HG03521 (cell line): Measurements from ENCODE around the gene STAG3.

ENCODE experiments used
- ATAC-seq: cut with Tn5 transposase; IDR thresholded peaks from one replicate; pipeline ENCODE4 v1.9.1; 2021; ENCODE audit warnings: mild to moderate bottlenecking, moderate library complexity; ENCODE audit not compliant: unreplicated experiment

Gene STAG3

DNA sequence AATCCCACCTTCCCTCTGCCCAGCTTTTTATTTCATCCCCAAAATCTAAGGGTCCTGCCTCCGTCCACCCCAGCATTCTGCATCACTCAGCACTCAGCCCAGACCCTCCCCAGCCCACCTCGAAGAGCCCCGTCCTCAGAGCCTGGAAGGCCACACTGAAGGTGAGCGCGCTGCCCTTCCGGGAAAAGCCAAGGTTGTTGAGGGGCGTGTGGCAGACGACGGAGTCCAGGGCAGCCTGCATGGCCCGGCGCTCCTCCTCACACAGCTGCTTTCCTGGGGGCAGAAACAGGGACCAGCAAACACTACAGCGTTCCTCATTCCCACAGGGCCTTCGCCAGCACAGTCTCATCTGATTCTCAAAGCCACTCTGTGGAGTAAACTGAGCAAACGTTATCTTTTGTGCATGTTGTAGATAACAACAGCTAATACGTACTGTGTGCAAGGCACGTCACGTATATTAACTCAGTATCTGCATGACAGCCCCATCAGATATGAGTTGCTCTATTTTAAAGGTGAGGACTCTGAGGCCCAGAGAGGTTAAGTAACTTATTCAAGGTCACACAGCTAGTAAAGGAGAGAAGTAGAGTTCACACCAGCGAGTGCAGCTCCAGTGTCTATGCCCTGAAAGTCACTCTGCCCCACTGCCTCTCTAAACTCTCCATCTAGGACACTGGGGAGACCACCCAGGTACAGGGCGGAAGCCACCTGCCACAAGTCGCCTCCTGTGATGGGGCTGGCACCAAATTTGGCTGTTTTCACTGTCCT lies 22.0 kb upstream of the STAG3 start:
- no peak for ATAC-seq

DNA sequence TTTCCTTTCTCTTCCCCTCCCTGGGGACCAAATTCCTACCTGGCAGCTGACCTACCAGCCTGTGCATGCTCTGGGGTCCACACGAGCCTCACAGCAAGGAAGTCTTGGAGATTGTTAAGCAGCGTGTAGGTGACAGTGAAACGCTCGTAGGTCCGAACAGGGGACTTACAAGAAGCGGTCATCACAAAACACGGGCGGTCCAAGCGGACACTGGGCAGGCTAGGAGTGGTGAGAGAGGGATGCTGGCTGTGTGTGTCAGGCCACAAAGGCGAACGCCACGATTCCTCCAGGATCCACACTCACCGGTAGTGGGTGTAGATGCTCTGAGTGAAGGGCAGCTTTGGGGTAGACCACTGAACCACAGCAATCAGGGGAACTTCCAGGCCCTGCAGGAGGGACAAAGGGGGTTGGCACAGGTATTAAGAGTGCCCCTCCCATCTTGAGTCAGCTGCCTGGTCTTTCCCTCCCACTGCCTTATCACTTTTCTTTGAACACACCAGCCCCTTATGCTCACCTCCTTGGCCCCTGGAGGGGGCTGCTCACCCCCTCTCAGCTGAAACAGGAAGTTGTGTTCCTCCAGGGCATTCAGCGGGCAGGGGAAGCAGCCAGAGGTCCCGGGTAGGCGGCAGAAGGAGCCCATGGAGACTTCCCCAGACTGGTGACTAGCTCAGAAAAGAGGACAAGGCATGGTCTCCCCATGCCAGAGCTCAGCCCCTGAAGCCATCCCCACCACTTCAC lies 21.2 kb upstream of the STAG3 start:
- ATAC-seq: no peak

- ATAC-seq: no peak
Observed at GRCh38 chr7:100157069-100157333, 20.7 kb upstream of the STAG3 start.

GRCh38 chr7:100157334-100158228 lies 20.1 kb upstream of the STAG3 start:
- ATAC-seq: no peak

GRCh38 chr7:100158229-100159098 lies 19.3 kb upstream of the STAG3 start, which contains the start of gene TRAPPC14:
TRAPPC14 (minus strand) TSS chr7:100158723; CDS start chr7:100158499, 224 bp downstream.
- peak; percentile 74 for ATAC-seq

DNA sequence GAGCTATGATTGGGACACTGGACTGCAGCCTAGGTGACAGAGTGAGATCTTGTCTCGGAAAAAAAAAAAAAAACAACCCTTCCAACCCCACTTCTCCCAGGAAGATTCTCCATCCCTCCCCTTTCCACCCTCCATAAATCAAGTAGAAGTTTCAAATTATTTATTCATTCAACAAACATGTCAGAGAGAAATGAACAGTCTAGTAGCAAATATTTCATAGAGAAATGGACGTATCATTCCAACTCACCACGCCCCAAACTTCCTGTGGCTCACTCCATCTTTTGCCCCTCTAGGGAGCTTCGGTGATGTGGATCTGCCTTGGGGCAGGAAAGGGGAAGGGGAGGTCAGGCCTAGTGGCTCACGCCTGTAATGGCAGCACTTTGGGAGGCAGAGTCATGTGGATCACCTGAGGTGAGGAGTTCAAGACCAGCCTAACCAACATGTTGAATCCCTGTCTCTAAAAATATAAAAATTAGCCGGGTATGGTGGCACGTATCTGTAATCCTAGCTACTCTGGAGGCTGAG lies 18.6 kb upstream of the STAG3 start:
- no peak for ATAC-seq

DNA sequence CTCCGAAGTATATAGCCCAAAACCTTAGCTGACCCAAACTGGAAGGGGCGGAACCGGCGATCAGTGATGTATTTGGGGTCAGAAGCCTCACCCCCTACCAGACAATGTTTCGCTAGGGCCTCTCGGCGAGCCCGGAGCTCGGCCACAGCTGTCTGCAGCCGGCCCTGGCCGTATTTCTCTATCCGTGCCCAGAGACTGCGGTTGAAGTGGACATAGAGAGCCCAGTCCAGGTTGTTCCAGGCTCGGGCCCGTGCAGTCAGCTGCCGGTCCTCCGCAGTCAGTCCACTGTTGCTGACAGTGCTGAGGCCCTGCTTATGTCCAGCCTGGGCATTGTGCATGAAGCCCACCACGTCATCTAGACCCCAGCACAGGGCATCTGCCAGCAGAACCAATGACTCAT lies 17.7 kb upstream of the STAG3 start:
- no peak for ATAC-seq

GRCh38 chr7:100163006-100163531 lies 14.6 kb upstream of the STAG3 start:
- no peak for ATAC-seq

GRCh38 chr7:100163871-100164270 lies 13.8 kb upstream of the STAG3 start:
- no peak for ATAC-seq

DNA sequence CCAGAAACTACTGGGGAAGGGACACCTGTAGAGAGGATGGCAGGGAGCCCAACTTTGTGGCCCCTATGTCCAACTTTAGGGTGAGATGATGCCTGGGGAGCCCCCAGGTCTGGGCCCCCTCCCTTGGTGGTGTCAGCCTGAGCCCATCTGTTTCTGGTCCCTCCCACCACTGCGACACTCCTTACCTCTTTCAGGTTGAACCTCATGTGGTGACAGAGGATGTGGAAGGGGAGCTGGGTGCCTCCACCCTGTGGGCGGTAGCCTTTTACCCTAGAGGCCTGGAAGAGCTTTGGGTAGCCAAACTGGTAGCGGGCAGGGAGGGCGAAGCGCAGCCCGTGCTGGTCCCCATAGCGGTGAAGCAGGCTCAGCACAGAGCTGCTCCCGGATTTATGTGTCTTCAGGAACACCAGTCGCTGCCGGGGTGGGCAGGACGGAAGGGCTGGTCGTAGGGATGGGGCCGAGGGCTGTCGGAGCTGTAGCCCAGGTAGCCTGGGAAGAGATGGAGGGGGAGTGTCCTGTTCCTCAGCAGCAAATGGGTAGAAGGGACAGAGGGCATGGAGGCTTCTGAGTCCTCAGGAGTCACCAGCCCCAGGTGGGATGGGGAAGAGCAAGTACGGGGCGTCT lies 11.3 kb upstream of the STAG3 start:
- no peak for ATAC-seq

DNA sequence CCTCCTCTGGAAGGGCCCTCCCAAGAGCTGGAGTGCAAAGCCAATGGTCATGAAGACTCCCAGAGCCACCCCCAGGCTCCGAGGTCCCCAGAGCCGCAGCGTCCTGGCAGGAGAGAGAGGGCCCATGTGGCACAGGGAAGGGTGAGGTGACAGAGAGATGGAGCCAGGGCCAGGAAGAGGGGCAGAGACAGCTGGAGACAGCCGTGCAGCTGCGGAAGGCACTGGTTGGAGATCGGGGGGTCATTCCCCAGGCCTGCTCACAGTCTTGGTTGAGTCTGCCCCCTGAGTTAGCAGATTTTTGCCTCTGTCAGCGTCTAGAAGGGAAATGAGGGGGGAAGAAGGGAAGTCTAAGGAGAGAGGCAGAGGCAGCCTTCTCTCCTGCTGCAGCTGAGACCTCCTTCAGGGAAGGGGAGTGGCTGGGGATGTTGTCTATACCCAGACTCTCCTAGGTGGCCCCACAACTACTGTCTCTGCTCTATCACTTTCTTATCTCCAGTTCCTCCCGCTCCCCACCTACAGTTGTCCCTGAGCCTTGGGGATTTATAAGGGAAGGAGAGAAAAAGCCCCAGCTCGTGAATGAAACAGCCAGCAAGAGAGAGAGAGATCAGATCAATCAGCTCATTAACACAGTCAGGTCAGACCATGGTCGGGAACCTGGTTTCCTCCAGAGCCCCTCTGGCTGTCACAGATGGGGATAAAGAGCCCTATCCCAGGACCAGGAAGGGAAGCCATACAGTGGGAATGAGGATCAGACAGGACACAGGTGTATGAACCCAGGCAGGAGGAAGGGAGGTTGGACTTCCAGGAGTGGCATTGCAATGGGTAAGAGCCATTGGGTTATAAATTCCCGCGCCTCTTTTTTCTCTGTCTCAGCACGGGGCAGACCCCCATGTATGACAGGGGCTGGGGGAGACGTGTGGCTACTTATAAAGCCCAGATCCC lies 10.5 kb upstream of the STAG3 start:
- ATAC-seq: no peak

DNA sequence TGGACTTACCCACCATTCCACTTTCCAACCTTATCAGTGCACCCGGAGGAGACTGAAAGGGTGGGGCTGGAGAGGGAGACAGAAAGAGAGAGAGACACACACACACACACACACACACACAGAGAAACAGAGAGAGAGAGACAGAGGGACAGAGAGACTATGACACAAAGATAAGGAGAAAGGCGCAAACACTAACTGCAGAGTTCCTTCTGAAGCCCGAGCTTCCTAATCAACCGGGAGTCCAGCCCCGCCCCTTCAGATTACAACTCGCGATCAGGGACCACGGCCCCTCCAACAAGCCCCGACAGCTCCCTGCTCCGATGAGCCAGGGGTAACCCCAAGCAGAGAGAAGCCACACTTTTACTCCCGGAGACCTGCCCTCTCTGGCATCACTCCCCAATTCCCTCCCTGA lies 9.8 kb upstream of the STAG3 start:
- ATAC-seq: no peak

GRCh38 chr7:100169147-100169850 lies 8.4 kb upstream of the STAG3 start:
- no peak for ATAC-seq

DNA sequence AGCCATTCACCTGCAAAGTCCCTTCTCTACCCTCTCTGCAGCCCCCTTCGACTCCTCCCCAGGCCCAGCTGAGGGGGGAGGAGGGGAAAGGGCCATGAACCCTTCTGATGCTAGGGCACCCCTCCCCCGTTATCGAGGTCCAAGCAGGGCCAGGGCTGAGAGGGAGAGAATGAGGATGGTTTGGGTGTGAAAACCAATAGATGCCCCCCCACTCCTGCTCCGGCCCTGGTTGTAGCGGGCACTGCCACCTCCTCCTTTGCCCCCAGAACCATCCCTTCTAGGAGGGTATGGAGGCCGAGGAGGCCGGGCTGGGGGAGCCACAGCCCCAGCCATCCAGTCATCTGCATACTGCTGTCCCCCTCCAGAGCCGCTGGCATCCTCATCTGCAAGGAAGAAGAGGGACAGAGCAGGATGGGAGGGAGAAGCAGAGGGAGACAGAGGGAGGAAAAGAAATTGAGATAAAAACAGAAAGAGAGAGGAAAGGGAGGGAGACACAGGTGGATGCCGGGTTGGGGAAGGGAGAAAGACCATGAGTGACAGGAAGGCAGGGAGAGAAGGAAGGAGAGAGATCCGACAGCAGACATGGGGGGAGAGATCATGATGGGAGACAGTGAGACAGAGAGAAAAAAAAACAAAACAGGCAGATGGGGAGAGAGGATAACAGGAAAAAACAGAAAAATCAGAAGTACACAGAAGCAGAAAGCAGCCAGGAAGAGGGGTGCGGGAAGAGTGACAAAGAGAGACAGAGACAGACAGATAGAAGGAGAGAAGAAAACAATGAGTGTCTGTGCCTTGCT lies 7.4 kb upstream of the STAG3 start:
- ATAC-seq: no peak

GRCh38 chr7:100171087-100171681 lies 6.5 kb upstream of the STAG3 start:
- ATAC-seq: no peak

- ATAC-seq: no peak
Observed at GRCh38 chr7:100171840-100172239, 5.9 kb upstream of the STAG3 start.
